GM20431 (cell line): Measurements from ENCODE around the gene KRT16.

Experiments used
- in situ Hi-C: fragments of 300-500 bp; cut with MseI, MboI; formaldehyde crosslinking; loops from one replicate; pipeline ENCODE4 v1.15.0; 2020; ENCODE audit warnings: low sequenced_read_pairs; ENCODE audit not compliant: unreplicated experiment

The KRT16 gene

DNA sequence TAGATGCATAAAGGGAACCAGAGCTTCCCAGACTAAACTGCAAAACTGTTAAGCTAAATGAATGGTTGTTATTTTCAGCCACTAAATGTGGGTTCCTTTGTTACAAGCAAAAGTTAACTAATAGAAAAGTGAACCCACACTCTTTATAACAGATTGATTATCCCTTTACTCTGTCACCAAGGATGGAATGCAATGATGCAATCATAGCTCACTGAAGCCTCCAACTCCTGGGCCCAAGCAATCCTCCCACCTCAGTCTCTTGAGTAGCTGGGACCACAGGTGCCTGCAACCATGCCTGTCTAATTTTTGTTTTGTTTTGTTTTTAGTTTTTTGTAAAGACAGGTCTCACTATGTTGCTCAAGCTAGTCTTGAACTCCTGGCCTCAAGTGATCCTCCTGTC lies 47.2 kb downstream of the KRT16 start:
- in situ Hi-C loops: no loop called here

- in situ Hi-C loops: no loop called here
These were observed 48.9 kb downstream of the KRT16 start for GRCh38 chr17:41563607-41564170.

DNA sequence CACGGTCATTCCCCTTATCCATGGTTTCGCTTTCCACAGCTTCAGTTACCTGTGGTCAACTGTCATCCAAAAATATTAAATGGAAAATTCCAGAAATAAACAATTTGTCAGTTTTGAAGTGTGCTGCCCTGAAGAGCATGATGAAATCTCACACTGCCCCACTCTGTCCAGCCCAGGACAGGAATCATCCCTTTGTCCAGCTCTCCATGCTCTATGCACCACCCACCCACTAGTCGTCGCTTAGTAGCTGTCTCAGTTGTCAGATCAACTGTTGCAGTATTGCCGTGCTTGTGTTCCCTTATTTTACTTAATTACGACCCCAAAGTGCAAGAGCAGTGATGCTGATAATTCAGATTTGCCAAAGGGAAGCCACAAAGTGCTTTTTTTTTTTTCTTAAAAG lies 51.0 kb downstream of the KRT16 start:
- in situ Hi-C loops: no loop called here
